Mononuclear cell (primary cell): ENCODE measurements around the gene LSM2. TPM values are rescaled to one million over a fixed set of nuclear protein-coding genes. Genes with fewer than 3 reads are reported as not detected.
"Not testable (repeated sequence)": the region's sequence is repeated elsewhere in the genome, so short reads cannot be mapped to it uniquely, and the experiment has no call there.

ENCODE experiments used
- H3K27me3 ChIP-seq: 2 replicates; pipeline ENCODE4 v1.6.0; 2011; ENCODE audit warnings: low read length, control low read depth; ENCODE audit not compliant: insufficient read depth
- H3K4me1 ChIP-seq: 2 replicates; pipeline ENCODE4 v1.5.1; 2011; ENCODE audit warnings: mild to moderate bottlenecking, low read length, control low read depth; ENCODE audit not compliant: insufficient read depth
- H3K4me3 ChIP-seq: 2 replicates; pipeline ENCODE4 v1.5.1; 2011; ENCODE audit warnings: mild to moderate bottlenecking, low read length, moderate library complexity
- H3K9me3 ChIP-seq: 2 replicates; pipeline ENCODE4 v1.5.1; 2011; ENCODE audit warnings: low read depth, mild to moderate bottlenecking, control low read depth, low read length
- total RNA-seq: library from RNA; depleted of rRNA; stranded (reverse); fragments of >200 nt; gene quantifications from one replicate; pipeline ENCODE4 v1.2.3, GENCODE V29; 2012

The LSM2 gene
- total RNA-seq, 1 donor = 15.4 TPM

DNA sequence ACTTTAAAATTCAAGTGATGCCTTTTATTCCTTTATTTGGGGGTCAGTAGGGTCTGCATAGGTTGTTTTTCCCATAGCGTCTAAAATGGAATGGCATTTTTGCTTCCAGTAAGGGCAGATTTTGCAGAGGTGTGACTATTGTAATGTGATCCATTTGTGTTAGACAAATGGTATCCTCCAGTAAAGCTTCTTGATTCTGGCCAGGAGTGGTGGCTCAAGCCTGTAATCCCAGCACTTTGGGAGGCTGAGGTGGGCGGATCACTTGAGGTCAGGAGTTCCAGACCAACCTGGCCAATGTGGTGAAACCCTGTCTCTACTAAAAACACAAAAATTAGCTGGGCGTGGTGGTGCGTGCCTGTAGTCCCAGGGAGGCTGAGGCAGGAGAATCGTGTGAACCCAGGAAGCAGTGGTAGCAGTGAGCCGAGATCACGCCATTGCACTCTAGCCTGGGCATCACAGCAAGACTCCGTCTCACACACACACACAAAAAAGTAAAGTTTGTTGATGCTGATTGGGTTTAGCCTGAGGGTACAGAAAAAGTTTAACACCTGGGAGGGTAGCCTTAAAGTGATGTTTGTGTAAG, 11.3 kb upstream of the LSM2 start:
- peaks cover 62% of the 10 kb centered on the region for H3K4me1 ChIP-seq
- H3K9me3 ChIP-seq, H3K27me3 ChIP-seq: not testable (repeated sequence)
- peak overlapping the region; percentile 67 for H3K4me3 ChIP-seq

DNA sequence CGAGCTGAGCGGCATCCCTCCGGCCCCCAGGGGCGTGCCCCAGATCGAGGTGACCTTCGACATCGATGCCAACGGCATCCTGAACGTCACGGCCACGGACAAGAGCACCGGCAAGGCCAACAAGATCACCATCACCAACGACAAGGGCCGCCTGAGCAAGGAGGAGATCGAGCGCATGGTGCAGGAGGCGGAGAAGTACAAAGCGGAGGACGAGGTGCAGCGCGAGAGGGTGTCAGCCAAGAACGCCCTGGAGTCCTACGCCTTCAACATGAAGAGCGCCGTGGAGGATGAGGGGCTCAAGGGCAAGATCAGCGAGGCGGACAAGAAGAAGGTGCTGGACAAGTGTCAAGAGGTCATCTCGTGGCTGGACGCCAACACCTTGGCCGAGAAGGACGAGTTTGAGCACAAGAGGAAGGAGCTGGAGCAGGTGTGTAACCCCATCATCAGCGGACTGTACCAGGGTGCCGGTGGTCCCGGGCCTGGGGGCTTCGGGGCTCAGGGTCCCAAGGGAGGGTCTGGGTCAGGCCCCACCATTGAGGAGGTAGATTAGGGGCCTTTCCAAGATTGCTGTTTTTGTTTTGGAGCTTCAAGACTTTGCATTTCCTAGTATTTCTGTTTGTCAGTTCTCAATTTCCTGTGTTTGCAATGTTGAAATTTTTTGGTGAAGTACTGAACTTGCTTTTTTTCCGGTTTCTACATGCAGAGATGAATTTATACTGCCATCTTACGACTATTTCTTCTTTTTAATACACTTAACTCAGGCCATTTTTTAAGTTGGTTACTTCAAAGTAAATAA, 10.6 kb upstream of the LSM2 start:
- H3K27me3 ChIP-seq, H3K9me3 ChIP-seq: not testable (repeated sequence)
- H3K4me1 ChIP-seq = peaks cover 62% of the 10 kb centered on the region
- peak overlapping the region; percentile 67 for H3K4me3 ChIP-seq

DNA sequence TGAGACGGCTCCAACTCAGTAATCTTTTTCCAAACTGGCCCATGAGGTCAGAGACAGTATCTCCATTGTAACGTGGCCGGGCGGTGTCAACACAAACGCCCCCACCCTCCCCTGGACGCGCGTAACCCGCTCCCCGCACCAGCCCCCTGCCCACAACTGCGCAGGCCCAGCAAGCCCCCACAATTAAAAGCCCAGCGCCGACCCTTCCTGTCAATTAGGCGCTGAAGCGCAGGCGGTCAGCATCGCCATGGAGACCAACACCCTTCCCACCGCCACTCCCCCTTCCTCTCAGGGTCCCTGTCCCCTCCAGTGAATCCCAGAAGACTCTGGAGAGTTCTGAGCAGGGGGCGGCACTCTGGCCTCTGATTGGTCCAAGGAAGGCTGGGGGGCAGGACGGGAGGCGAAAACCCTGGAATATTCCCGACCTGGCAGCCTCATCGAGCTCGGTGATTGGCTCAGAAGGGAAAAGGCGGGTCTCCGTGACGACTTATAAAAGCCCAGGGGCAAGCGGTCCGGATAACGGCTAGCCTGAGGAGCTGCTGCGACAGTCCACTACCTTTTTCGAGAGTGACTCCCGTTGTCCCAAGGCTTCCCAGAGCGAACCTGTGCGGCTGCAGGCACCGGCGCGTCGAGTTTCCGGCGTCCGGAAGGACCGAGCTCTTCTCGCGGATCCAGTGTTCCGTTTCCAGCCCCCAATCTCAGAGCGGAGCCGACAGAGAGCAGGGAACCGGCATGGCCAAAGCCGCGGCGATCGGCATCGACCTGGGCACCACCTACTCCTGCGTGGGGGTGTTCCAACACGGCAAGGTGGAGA, 8.5 kb upstream of the LSM2 start, which contains the start of the genes HSPA1A and HSPA1L:
Gene HSPA1A, plus strand, starts transcription at position 519 of the 814 bp plus-strand sequence. Its CDS starts 214 bp downstream, at position 733.
Gene HSPA1L, minus strand, starts transcription at position 259 of the 814 bp plus-strand sequence. CDS start 3,311 bp downstream, outside the sequence.
- peak within 1 kb of the TSS; percentile 64 for H3K4me3 ChIP-seq
- H3K27me3 ChIP-seq = no peaks in the 10 kb centered on the region
- no peaks in the 10 kb centered on the region for H3K9me3 ChIP-seq
- peaks cover 49% of the 10 kb centered on the region for H3K4me1 ChIP-seq

DNA sequence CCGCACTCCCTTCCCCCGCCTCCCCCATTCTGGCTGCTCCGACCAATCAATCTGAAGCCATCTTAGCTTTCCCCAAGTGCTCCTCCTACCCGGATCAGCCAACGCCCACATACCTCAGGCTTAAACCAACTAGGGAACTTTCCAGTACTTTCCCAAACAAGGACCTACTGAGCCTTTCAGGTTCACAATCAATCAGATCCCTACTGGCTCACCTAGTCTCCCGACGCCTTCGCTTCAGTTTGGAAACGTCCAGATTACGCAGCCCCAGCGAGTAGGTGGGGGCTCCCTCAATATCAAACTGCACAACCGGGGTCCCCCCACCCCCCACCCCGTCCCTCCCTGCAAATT, 7.9 kb upstream of the LSM2 start:
- peaks cover 43% of the 10 kb centered on the region for H3K4me1 ChIP-seq
- H3K4me3 ChIP-seq = peak overlapping the region; percentile 64
- no peaks in the 10 kb centered on the region for H3K9me3 ChIP-seq
- no peaks in the 10 kb centered on the region for H3K27me3 ChIP-seq

DNA sequence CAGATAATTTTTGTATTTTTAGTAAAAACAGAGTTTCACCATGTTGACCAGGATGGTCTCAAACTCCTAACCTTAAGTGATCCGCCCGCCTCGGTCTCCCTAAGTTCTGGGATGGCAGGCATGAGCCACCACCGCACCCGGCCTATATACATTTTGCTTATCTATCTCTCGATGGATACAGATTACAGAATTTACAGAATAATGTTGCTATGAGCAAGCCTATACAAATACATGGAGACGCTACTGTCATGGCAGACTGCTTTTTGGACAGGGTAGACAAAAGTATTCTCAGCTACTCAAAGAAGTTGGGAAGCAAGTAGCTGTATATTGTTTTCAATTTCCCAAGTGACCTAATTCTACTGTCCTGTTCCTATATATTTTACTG, 6.7 kb upstream of the LSM2 start:
- Histone ChIP-seq H3K4me1 (peaks cover 31% of the 10 kb centered on the region), H3K27me3 (no peaks in the 10 kb centered on the region), H3K4me3 (no peak overlapping the region), H3K9me3 (no peaks in the 10 kb centered on the region)

DNA sequence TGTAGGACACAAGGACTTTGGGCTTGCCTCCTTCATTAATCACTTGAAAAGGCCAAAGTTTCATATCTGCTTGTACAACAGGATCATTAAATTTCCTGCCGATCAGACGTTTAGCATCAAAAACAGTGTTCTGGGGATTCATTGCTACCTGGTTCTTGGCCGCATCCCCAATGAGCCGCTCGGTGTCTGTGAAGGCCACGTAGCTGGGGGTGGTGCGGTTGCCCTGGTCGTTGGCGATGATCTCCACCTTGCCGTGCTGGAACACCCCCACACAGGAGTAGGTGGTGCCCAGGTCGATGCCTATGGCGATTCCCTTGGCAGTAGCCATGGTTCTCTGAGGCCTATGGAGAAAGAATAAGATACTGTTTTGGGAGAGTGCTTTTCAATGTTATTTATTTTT, 4.9 kb upstream of the LSM2 start:
- no peaks in the 10 kb centered on the region for H3K27me3 ChIP-seq
- H3K4me1 ChIP-seq = peaks cover 31% of the 10 kb centered on the region
- H3K4me3 ChIP-seq = no peak overlapping the region
- H3K9me3 ChIP-seq = no peaks in the 10 kb centered on the region

DNA sequence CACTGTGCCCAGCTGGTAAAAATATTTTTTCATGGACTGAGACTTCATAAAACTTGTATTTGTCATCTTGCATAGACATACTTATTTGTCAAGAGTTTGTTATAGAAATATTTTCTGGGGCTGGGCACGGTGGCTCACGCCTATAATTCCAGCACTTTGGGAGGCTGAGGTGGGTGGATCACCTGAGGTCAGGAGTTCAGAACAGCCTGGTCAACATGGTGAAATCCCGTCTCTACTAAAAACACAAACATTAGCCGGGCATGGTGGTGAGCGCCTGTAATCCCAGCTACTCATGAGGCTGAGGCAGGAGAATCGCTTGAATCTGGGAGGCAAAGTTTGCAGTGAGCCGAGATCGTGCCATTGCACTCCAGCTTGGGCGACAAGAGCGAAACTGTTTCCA, 1.8 kb upstream of the LSM2 start:
- H3K27me3 ChIP-seq, H3K9me3 ChIP-seq, H3K4me3 ChIP-seq: not testable (repeated sequence)
- H3K4me1 ChIP-seq = peaks cover 41% of the 10 kb centered on the region

DNA sequence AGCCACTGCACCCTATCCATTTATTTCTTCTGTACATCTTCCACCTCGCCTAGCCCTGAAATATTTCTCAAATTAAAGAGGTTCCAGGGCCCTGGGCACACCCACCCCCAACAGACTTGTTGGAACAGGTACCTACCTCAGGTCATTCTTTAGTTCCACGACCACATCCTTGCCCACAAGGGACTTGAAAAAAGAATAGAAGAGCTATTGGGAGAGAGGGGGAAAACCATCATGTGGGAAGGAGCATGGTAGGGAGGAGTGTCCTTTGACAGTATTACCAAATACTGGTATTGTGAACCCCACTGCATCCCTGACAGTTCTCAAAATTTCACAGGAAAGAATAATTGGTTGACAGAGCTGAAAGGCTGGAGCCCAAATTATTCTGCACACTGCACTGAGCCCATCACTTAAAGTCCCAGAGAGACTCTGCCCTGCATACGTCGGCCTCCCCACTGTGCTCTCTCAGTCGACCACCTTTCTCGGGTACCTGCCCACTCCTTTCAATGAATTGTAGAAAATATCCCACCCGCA, 762 bp downstream of the LSM2 start:
- peaks cover 24% of the 10 kb centered on the region for H3K4me1 ChIP-seq
- no peaks in the 10 kb centered on the region for H3K27me3 ChIP-seq
- H3K4me3 ChIP-seq = peak overlapping the region; percentile 79
- H3K9me3 ChIP-seq = no peaks in the 10 kb centered on the region

DNA sequence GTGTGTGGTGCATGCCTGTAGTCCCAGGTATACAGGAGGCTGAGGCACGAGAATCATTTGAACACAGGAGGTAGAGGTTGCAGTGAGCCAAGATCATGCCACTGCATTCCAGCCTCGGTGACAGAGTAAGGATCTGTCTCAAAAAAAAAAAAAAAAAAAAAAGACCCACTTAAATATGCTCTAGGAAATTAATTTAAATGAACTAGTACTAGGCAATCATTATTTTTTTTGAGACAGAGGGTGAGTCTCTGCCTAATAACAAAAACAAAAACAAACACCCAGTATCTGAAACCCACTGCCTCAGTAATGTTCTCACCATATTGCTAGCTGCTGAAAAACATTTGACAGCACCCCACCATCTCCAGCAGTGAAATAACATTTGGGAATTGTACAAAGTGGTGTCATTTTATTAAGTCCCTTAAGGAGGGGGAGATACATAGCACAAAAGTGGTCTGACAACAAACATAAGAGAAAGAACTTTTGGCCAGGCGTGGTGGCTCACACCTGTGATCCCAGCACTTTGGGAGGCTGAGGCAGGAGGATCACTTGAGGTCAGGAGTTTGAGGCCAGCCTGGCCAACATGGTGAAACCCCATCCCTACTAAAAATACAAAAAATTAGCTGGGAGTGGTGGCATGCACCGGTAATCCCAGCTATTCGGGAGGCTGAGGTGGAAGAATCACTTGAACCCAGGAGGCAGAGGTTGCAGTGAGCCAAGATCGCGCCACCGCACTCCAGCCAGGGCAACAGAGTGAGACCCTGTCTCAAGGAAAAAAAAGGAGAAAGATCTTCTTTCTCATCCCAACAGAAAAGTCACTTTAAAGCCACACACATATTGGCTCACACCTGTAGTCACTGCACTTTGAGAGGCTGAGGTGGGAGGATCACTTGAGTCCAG, 5.5 kb downstream of the LSM2 start:
- H3K4me3 ChIP-seq, H3K27me3 ChIP-seq, H3K9me3 ChIP-seq: not testable (repeated sequence)
- H3K4me1 ChIP-seq = peaks cover 35% of the 10 kb centered on the region

DNA sequence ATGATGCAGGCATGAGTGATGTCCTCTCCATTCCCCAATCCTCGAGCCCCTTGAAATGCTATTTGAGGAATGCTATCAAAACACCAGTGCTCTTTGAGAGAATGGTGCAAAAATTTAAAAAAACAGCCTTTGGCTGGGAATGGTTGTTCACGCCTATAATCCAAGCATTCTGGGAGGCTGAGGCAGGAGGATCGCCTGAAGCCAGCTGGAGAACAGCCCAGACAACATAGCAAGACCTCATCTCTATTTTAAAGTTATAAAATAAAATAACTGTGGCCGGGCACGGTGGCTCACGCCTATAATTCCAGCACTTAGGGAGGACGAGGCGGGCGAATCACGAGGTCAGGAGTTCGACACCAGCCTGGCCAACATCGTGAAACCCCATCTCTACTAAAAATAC, 7.0 kb downstream of the LSM2 start:
- H3K9me3 ChIP-seq = no peaks in the 10 kb centered on the region

DNA sequence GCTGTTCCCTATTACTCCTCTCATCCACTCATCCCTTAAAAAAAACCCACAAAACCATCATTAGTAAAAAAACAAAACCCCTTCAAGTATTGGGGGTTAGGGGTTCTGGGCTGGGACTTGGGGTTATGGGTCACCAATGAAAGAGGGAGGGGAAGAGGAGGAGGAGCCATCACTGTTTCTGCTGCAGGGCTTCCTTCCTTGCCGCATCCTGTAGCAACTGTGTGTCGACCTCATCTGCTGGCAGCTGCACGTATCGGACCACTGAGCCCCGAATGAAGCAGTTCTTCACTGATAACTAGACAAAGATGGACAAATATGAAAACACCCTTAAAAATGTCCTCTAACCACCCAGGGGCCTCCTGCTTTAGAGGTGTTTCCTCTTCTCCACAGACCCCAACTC, 9.2 kb downstream of the LSM2 start:
- Histone ChIP-seq H3K4me3 (no peak overlapping the region), H3K4me1 (peaks cover 43% of the 10 kb centered on the region), H3K9me3 (no peaks in the 10 kb centered on the region), H3K27me3 (no peaks in the 10 kb centered on the region)

More for the DNA sequence above, 7.0 kb downstream of the LSM2 start:
- Histone ChIP-seq H3K4me1 (peaks cover 31% of the 10 kb centered on the region), H3K27me3 (no peaks in the 10 kb centered on the region), H3K4me3 (no peak overlapping the region)

DNA sequence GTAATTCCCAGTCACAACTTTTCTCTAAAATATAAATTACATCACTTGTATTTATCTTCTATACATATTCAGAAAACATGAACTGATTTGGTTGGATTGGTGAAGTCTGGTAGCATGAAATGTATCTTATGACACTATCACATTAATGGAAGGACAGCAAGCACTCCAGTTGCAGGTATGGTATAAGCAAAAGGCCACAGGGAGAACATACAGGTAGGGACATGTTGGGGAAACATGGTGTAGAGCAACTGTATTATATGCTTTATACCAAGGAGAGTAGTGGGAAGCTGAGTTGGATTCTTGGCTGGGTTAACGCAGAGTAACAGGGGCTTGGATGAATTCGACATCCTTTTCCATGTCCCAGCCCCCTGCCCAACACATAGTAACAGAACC, 9.8 kb downstream of the LSM2 start:
- Histone ChIP-seq H3K4me1 (peaks cover 43% of the 10 kb centered on the region), H3K27me3 (no peaks in the 10 kb centered on the region), H3K9me3 (no peaks in the 10 kb centered on the region), H3K4me3 (no peak overlapping the region)

DNA sequence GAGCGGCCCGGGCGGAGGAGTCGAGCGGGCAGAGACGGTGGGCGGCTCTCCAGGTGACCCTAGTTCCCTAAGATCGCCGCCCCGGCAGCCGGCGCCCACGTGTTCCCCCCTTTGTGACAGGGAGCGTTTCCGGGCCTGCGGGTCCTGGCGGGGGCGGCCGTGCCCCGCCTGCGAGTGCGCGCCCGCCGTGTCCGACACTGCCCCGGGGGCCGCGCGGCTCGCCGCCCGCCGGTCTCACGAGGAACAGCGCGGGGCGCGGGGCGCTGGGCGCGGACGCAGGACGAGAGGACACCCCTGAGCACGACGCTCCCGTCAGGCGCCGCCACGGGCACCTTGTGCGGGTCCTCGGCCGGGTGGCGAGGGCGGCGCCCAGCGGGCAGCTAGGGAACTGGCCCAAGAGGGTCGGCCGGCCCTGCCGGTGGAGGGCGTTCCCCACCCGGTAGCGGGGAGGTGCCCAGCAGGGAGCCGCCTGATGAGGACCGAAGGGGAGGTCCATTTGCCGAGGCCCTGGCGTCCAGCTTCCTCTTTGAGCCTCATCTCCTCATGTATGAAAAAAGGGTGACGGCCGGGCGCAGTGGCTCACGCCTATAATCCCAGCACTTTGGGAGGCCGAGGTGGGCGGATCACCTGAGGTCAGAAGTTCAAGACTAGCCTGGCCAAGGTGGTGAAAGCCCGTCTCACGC, 11.0 kb downstream of the LSM2 start, which contains the start of gene VARS1:
Gene VARS1, minus strand, starts transcription at position 137 of the 683 bp plus-strand sequence. CDS start 535 bp downstream, outside the sequence.
- Histone ChIP-seq H3K4me1 (peaks cover 47% of the 10 kb centered on the region), H3K27me3 (no peaks in the 10 kb centered on the region), H3K4me3 (peak within 1 kb of the TSS; percentile 94), H3K9me3 (no peaks in the 10 kb centered on the region)
